GM21515 (cell line): ENCODE data around the gene TCEA3.

Experiments used
- ATAC-seq: cut with Tn5 transposase; IDR thresholded peaks from one replicate; pipeline ENCODE4 v1.9.1; 2021; ENCODE audit not compliant: unreplicated experiment

TCEA3 gene

GRCh38 chr1:23448846-23449245 is 24.3 kb upstream of the TCEA3 start:
- no peak for ATAC-seq

- ATAC-seq, result no peak
Measured at GRCh38 chr1:23446661-23447310, 22.2 kb upstream of the TCEA3 start.

DNA sequence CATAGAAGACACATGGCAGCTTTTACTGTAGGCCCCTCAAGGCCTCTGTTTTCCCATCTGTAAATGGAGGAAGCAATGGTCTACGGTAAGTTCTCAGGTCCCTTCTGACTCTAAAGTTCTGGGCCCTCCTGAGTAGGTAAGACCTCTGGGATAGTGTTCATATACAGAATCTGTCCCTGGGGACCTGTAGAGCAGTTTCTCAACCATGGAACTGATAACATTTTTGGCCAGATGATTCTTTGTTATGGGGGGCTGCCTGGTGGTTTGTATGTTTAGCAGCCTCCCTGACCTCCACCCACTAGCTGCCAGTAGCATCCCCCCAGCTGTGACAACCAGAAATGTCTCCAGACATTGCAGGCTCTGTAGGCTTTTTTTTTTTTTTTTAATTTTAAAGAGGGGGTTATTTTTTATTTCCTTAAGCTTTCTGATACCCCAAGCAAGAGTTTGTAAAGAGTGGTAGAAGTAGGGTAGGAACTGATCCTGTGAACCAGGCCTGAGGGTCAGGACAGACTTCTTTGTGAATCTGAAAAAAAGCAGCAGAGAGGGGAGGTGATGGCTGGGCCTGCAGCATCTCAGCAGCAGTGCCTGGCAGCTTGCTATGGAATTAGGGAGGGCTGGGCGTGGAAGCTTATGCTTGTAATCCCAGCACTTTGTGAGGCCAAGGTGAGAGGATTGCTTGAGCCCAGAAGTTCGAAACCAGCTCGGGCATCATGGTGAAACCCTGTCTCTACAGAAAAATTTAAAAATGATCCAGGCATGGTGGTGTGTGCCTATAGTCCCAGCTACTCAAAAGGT is 20.2 kb upstream of the TCEA3 start:
- no peak for ATAC-seq

DNA sequence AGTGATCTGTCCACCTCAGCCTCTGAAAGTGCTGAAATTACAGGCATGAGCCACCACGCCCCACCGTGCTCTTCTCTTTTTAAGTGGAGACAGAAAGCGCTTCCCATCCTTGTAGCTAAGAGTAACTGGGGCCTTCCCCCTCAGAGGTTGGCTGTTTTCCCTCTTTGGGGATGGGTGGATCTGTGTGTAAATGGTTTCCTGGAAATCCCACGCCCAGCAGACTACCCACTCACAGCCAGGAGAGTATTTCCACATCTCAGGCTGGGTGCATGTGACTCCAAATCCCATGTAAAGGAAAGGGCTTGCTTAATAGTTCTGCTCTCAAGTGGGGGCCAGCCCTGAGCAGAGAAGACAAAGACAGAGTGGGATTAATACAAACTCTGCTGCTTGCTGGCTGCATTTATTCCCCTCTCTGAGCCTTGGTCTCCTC is 19.6 kb upstream of the TCEA3 start:
- no peak for ATAC-seq

GRCh38 chr1:23442751-23443150 is 18.2 kb upstream of the TCEA3 start:
- ATAC-seq, result no peak

DNA sequence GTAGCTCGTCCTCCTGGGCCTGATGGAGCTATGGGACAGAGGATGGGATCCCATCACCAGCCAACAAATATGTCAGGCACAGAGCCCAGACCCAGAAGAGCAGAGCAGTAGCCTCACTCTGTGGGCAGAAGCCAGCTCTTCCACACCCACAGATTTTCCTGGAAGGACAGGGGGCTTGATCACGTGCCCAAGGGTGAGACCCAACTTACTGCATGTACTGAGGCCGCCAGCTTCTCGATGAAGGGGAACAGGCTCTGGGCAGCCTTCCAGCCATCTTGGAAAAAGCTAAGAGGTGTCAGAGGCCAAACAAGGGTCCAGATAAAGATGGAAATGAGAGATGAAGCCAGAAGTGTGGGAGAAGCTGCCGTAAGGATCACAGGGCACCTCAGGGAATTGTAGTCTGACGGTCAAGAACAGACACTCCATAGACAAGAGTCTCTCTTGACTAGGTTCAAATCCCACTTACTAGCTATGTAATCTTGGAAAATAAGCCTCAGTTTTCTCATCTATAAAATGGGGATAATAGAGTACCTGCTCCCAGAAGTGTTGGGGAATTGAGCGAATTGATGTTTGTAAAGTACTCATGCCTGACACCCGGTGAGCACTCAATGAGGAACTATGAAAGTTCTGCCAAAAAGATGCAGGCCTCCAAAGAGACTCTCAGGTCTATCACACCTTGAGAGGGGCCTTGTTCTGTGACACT is 17.0 kb upstream of the TCEA3 start:
- no peak for ATAC-seq

DNA sequence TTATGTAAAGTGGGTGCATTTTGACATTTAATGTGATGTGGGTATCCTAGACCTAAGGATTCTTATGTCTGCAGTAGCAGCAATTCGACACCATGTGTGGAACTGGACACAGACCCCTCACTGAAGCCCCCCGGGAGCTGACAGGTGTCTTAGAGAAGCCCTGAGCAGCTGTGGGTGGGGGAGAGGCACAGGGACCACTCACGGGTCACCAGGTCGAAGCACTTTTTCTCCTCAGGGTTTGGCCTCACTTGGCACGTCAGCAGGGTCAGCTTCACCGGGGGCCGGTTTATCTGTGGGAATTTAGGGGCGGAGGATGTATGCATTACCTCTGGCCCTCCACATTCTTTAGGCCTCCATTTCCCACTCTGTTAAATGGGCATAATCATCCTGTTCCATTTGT is 14.0 kb upstream of the TCEA3 start:
- no peak for ATAC-seq

- ATAC-seq, result no peak
Measured at GRCh38 chr1:23437355-23437664, 12.8 kb upstream of the TCEA3 start.

DNA sequence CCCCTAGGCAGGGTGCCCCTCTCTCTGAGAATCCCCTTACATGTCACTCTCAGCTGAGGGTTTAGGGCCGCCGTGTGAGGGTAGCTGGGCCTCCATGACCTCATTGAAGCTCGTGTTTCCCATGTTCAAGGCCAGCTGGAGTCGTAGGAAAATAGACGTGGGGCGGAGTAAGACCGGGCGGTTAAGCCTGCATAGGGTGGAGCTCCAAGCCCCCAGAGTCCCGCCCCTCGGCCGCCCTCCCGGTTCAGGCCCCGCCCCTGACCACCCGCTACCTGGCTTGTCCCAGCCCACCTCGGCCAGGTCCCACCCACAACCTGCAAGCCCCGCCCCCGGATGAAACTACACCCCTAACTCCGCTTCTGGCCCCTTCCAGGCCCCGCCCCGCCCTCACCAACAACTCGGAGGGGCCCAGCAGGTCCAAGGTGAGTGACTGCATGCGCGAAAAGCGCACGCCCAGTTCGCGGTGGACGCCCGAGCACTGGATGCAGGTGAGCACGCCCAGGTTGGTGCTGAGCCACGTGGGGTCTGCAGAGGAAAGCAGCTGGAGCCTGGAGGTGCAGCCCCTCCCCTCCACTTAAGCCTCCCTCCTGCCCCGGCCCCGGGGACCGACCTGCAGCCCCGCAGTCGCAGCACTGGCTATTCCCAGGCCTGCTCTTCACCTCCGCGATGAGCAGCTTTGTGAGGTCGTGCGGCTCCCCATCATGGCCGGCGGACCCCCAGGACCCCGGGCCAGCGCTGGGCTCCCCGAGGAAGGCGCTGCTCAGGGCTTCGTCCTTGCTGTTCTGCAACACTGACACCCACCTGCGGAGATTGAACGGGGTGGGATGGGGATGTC is 12.2 kb upstream of the TCEA3 start:
- no peak for ATAC-seq

GRCh38 chr1:23434260-23434775 is 9.8 kb upstream of the TCEA3 start:
- no peak for ATAC-seq

- no peak for ATAC-seq
Measured at GRCh38 chr1:23433122-23433521, 8.6 kb upstream of the TCEA3 start.

GRCh38 chr1:23431431-23431830 is 6.9 kb upstream of the TCEA3 start:
- no peak for ATAC-seq

- ATAC-seq, result no peak
Measured at GRCh38 chr1:23430803-23431202, 6.3 kb upstream of the TCEA3 start.

- no peak for ATAC-seq
Measured at GRCh38 chr1:23428136-23428905, 3.8 kb upstream of the TCEA3 start.

GRCh38 chr1:23427550-23427949 is 3.0 kb upstream of the TCEA3 start:
- no peak for ATAC-seq

GRCh38 chr1:23426828-23427227 is 2.3 kb upstream of the TCEA3 start:
- no peak for ATAC-seq

DNA sequence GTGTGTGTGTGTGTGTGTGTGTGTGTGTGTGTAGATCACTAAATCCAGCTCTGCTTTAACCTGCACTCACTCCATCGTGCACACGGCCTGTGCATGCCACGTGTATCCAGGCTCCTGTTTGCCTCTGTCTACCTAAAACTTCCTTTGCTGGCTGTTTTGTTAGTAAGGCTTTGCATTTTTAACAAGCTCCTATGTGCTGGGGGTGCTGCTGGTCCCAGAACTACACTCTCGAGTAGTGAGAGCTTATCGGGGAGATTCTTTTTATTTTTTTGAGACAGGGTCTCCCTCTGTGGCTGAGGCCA is 596 bp upstream of the TCEA3 start:
- ATAC-seq, result no peak

DNA sequence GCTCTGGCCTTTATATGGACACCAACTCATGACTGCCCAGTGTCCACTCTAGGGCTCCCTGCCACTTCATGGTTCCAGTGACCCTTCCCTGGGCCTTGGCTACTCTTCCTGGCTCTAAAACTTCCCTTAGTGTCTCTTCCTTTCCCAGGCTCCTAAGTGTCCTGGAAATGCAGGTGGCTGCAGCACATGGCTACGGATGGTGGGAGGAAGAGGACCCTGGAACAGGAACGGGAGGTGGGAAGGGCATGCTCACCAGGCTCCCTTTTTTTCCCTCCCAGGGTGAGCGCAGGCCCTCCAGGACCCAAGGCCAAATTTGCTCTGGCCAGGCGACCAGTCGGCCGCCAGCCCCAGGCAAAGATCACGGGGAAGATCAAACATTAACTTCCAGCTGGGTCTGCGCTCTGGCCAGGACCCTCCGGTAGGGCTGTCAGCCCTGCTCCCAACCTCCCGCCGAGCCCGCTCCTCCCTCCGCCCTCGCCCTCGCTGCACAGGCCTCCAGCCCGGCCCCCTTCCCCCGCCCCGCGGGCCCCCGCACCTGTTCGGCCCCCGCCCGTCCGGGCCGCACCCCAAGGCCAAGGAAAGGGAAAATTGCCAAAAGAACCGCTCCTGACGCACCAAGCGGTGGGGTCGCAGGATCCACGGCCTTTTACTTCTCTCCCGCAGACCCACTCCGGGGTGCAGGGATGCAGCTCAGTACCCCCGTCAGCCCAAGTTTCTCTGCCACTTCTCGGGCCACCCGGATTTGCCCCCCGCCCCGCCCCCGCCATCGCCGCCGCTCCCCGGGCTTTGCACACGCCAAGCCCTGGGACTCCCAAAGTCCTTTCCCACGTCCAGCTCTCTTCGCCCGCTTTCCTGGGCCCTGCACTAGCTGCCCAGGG is 894 bp downstream of the TCEA3 start:
- ATAC-seq, result no peak

- no peak for ATAC-seq
Measured at GRCh38 chr1:23422941-23423340, 1.6 kb downstream of the TCEA3 start.
